ENCODE results near the gene DISC1. TPM values are rescaled to one million over a fixed set of nuclear protein-coding genes. Genes with fewer than 3 reads are reported as not detected.

The DISC1 gene
- total RNA-seq, 1 donor from 2014 or later, result 9.5 TPM

DNA sequence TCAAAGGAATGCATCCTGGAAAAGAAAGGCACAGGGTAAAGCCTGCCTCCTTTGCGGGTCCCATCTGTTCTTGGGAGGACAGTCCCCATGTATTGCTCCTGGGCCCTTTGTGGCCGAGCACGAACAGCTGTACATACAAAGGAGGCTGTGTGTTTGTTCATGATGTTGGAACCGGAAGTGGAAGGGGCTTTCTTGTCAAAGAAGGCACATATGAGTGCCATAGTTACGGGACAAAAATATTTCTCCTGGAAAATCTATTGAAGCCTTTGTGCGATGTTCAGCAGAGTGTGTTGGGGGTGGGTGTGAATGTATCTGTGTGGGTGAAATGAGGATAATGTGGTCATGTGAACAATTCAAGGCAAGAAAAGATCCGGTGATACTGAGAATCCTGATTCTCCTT is 297.6 kb downstream of the DISC1 start:
- Histone ChIP-seq H3K9me3 (no peaks in the 10 kb centered on the region), H3K27me3 (no peaks in the 10 kb centered on the region), H3K4me1 (no peaks in the 10 kb centered on the region), H3K27ac (no peak overlapping the region), H3K36me3 (no peaks in the 10 kb centered on the region), H3K4me3 (no peak overlapping the region)
- ATAC-seq (no peak), DNase-seq (no peak)
- TF ChIP-seq, protein P1, sequence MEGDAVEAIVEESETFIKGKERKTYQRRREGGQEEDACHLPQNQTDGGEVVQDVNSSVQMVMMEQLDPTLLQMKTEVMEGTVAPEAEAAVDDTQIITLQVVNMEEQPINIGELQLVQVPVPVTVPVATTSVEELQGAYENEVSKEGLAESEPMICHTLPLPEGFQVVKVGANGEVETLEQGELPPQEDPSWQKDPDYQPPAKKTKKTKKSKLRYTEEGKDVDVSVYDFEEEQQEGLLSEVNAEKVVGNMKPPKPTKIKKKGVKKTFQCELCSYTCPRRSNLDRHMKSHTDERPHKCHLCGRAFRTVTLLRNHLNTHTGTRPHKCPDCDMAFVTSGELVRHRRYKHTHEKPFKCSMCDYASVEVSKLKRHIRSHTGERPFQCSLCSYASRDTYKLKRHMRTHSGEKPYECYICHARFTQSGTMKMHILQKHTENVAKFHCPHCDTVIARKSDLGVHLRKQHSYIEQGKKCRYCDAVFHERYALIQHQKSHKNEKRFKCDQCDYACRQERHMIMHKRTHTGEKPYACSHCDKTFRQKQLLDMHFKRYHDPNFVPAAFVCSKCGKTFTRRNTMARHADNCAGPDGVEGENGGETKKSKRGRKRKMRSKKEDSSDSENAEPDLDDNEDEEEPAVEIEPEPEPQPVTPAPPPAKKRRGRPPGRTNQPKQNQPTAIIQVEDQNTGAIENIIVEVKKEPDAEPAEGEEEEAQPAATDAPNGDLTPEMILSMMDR (IDR thresholded peaks at IDR 0.05), result no peak
- intact Hi-C loops (cut with DNase I), result no loop called here

GRCh38 chr1:231925864-231926263 is 299.3 kb downstream of the DISC1 start:
- Histone ChIP-seq H3K27me3 (no peaks in the 10 kb centered on the region), H3K4me3 (no peak overlapping the region), H3K4me1 (no peaks in the 10 kb centered on the region), H3K36me3 (no peaks in the 10 kb centered on the region), H3K27ac (no peak overlapping the region), H3K9me3 (no peaks in the 10 kb centered on the region)
- DNase-seq (no peak), ATAC-seq (no peak)
- TF ChIP-seq, protein P1 (IDR thresholded peaks at IDR 0.05), result no peak
- intact Hi-C loops (cut with DNase I), result no loop called here

- Histone ChIP-seq H3K4me3 (no peak overlapping the region), H3K36me3 (no peaks in the 10 kb centered on the region), H3K27ac (no peak overlapping the region), H3K4me1 (no peaks in the 10 kb centered on the region), H3K9me3 (no peaks in the 10 kb centered on the region), H3K27me3 (no peaks in the 10 kb centered on the region)
- no peak for DNase-seq
- ATAC-seq, result no peak
- TF ChIP-seq, protein P1 (IDR thresholded peaks at IDR 0.05), result no peak
- intact Hi-C loops (cut with DNase I), result no loop called here
These were observed 299.8 kb downstream of the DISC1 start for GRCh38 chr1:231926340-231926739.

DNA sequence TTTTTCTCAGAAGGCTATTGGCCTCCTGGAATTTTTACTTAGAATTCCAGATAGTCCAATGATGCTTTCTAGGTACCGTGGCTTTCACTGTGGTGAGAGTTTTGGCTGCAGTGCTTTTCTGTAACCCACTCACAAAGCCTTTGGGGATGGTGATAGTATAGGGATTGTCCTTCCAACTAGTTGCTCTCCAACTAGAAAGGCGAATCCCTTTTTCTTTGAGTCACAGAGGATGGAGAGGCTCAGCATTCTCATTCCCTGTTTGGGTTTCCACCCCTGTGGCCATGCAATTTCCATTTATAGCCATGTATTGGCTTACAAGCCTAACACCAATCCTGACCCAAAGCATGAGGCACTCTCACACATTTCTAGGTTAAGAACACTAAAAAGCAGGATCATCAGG is 300.3 kb downstream of the DISC1 start:
- Histone ChIP-seq H3K36me3 (no peaks in the 10 kb centered on the region), H3K27ac (no peak overlapping the region), H3K9me3 (no peaks in the 10 kb centered on the region), H3K4me3 (no peak overlapping the region), H3K4me1 (no peaks in the 10 kb centered on the region), H3K27me3 (no peaks in the 10 kb centered on the region)
- ATAC-seq (no peak), DNase-seq (no peak)
- intact Hi-C loops (cut with DNase I), result no loop called here
- TF ChIP-seq, protein P1 (IDR thresholded peaks at IDR 0.05), result no peak

DNA sequence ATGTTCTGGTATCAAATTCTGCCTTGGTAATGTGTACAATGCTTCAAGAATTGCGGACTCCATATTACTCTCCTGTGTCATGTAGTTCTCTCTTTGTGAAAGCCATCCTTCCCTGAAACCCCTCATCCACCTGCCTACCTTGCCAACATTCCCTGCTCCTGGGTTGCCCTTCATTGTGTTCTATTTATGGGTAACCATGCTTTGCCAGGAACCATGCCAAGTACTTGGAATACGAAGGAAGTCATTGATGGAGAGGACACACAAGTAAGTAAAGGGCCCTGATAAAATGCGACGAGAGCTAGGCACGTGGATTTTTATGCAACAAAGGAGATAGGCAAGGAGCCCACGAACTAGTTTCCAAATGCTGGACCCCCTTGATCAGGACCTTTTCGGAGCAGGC is 300.8 kb downstream of the DISC1 start:
- TF ChIP-seq, protein P1 (IDR thresholded peaks at IDR 0.05), result no peak
- Histone ChIP-seq H3K9me3 (no peaks in the 10 kb centered on the region), H3K4me1 (no peaks in the 10 kb centered on the region), H3K27me3 (no peaks in the 10 kb centered on the region), H3K4me3 (no peak overlapping the region), H3K27ac (no peak overlapping the region), H3K36me3 (no peaks in the 10 kb centered on the region)
- DNase-seq (no peak), ATAC-seq (no peak)
- intact Hi-C loops (cut with DNase I), result no loop called here

GRCh38 chr1:231929311-231929710 is 302.7 kb downstream of the DISC1 start:
- Histone ChIP-seq H3K36me3 (no peaks in the 10 kb centered on the region), H3K4me1 (peaks cover 1% of the 10 kb centered on the region), H3K27ac (no peak overlapping the region), H3K27me3 (no peaks in the 10 kb centered on the region), H3K9me3 (no peaks in the 10 kb centered on the region), H3K4me3 (no peak overlapping the region)
- no peak for DNase-seq
- intact Hi-C loops (cut with DNase I), result no loop called here
- TF ChIP-seq, protein P1 (IDR thresholded peaks at IDR 0.05), result no peak
- no peak for ATAC-seq
